ENCODE results near the gene LMAN2.

DNA sequence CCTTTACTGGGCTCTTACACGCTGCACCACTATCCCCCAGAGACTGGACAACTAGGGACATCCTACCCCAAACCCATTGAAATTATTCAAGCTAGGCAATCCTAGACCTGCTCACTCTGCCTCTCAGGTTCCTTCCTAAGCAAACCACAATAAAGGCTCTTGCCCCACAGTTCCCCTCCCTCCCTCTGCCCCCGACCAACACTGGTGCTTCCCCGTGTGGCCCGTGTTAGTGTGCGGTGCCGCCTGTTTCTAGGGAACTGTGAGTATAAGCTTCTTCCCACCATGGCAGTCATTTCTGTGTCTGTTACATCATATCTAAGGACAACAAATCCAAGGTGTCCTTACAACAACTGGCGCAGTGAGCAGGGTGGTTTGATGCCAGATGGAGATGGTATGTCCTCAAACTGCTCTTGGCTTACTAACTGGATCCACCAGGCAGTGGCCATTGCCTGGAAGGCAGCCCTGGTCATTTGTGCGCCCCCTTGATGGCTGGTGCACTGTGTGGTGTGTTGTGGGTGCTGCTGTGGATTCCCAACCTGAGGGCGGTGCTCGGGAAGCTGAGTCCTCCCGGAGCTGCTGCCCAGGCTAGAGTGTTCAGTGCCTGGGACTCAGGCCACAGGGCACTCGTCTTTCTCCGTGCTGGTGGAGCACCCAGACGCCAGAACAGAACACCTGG lies 31.4 kb downstream of the LMAN2 start:
- TF ChIP-seq, protein P1, sequence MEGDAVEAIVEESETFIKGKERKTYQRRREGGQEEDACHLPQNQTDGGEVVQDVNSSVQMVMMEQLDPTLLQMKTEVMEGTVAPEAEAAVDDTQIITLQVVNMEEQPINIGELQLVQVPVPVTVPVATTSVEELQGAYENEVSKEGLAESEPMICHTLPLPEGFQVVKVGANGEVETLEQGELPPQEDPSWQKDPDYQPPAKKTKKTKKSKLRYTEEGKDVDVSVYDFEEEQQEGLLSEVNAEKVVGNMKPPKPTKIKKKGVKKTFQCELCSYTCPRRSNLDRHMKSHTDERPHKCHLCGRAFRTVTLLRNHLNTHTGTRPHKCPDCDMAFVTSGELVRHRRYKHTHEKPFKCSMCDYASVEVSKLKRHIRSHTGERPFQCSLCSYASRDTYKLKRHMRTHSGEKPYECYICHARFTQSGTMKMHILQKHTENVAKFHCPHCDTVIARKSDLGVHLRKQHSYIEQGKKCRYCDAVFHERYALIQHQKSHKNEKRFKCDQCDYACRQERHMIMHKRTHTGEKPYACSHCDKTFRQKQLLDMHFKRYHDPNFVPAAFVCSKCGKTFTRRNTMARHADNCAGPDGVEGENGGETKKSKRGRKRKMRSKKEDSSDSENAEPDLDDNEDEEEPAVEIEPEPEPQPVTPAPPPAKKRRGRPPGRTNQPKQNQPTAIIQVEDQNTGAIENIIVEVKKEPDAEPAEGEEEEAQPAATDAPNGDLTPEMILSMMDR (IDR thresholded peaks at IDR 0.05; ENCODE audit: insufficient read depth, low read length, poor library complexity, severe bottlenecking) = no peak
- TF ChIP-seq EZH2phosphoT487 (conservative IDR thresholded peaks at IDR 0.05; ENCODE audit: low read length) = no peak

Measured in SU-DHL-6 (cell line).